ENCODE measurements around the gene ERBB4. TPM values are rescaled to one million over a fixed set of nuclear protein-coding genes. Genes with fewer than 3 reads are reported as not detected.

The ERBB4 gene
- total RNA-seq, 1 donor from 2014 or later, result 2.2 TPM

GRCh38 chr2:212066546-212066945 lies 472.1 kb downstream of the ERBB4 start:
- DNase-seq (ENCODE audit: low read depth), result no peak
- TF ChIP-seq CTCF (conservative IDR thresholded peaks at IDR 0.05; ENCODE audit: low read depth, low read length), result no peak
- H3K4me3 ChIP-seq (ENCODE audit: low read depth, low read length), result no peak overlapping the region

GRCh38 chr2:212064318-212064717 lies 474.3 kb downstream of the ERBB4 start:
- no peak for TF ChIP-seq CTCF (conservative IDR thresholded peaks at IDR 0.05; ENCODE audit: low read depth, low read length)
- no peak overlapping the region for H3K4me3 ChIP-seq (ENCODE audit: low read depth, low read length)
- DNase-seq (ENCODE audit: low read depth), result no peak

GRCh38 chr2:212052412-212053159 lies 486.0 kb downstream of the ERBB4 start:
- H3K4me3 ChIP-seq (ENCODE audit: low read depth, low read length), result no peak overlapping the region
- no peak for DNase-seq (ENCODE audit: low read depth)
- no peak for TF ChIP-seq CTCF (conservative IDR thresholded peaks at IDR 0.05; ENCODE audit: low read depth, low read length)

GRCh38 chr2:212050871-212051270 lies 487.7 kb downstream of the ERBB4 start:
- DNase-seq (ENCODE audit: low read depth), result no peak
- no peak overlapping the region for H3K4me3 ChIP-seq (ENCODE audit: low read depth, low read length)
- TF ChIP-seq CTCF (conservative IDR thresholded peaks at IDR 0.05; ENCODE audit: low read depth, low read length), result no peak

GRCh38 chr2:212042562-212042961 lies 496.0 kb downstream of the ERBB4 start:
- no peak for TF ChIP-seq CTCF (conservative IDR thresholded peaks at IDR 0.05; ENCODE audit: low read depth, low read length)
- H3K4me3 ChIP-seq (ENCODE audit: low read depth, low read length), result no peak overlapping the region

GRCh38 chr2:212037062-212037461 lies 501.5 kb downstream of the ERBB4 start:
- no peak overlapping the region for H3K4me3 ChIP-seq (ENCODE audit: low read depth, low read length)
- no peak for TF ChIP-seq CTCF (conservative IDR thresholded peaks at IDR 0.05; ENCODE audit: low read depth, low read length)

More at GRCh38 chr2:212042562-212042961, 496.0 kb downstream of the ERBB4 start:
- no peak for DNase-seq (ENCODE audit: low read depth)

More at GRCh38 chr2:212037062-212037461, 501.5 kb downstream of the ERBB4 start:
- no peak for DNase-seq (ENCODE audit: low read depth)
